Effector memory CD4-positive, alpha-beta T cell (primary cell): ENCODE measurements around the gene PDXDC1.
"Not testable (repeated sequence)": the region's sequence is repeated elsewhere in the genome, so short reads cannot be mapped to it uniquely, and the experiment has no call there.

Experiments
- DNase-seq, 3 donors: peaks; one replicate each; pipeline ENCODE4 v3.0.0-alpha.2; 2020
- H3K27ac ChIP-seq: 2 replicates; pipeline ENCODE4 v1.7.0; 2013; ENCODE audit warnings: mild to moderate bottlenecking, low read length, moderate library complexity; ENCODE audit not compliant: insufficient read depth, poor library complexity, severe bottlenecking
- H3K27me3 ChIP-seq: replicated peaks from 2 replicates; pipeline ENCODE4 v1.7.0; 2013; ENCODE audit warnings: mild to moderate bottlenecking, low read length; ENCODE audit not compliant: insufficient read depth, control insufficient read depth, poor library complexity, severe bottlenecking
- H3K36me3 ChIP-seq: 2 replicates; pipeline ENCODE4 v1.7.0; 2013; ENCODE audit warnings: mild to moderate bottlenecking, low read length, moderate library complexity; ENCODE audit not compliant: control insufficient read depth, insufficient read depth
- H3K4me1 ChIP-seq: 2 replicates; pipeline ENCODE4 v1.7.0; 2013; ENCODE audit warnings: low read length, mild to moderate bottlenecking; ENCODE audit not compliant: control insufficient read depth, insufficient read depth, poor library complexity, severe bottlenecking
- H3K4me3 ChIP-seq: 2 replicates; pipeline ENCODE4 v1.7.0; 2013; ENCODE audit warnings: low read length, low read depth, mild to moderate bottlenecking; ENCODE audit not compliant: insufficient read depth, poor library complexity, severe bottlenecking
- H3K9me3 ChIP-seq: 2 replicates; pipeline ENCODE4 v1.7.0; 2013; ENCODE audit warnings: mild to moderate bottlenecking, low read length, moderate library complexity; ENCODE audit not compliant: control insufficient read depth

The PDXDC1 gene

GRCh38 chr16:14989291-14990281 lies 14.8 kb downstream of the PDXDC1 start:
- H3K9me3 ChIP-seq, DNase-seq, H3K4me3 ChIP-seq, H3K36me3 ChIP-seq, H3K4me1 ChIP-seq, H3K27ac ChIP-seq, H3K27me3 ChIP-seq: not testable (repeated sequence)

- not testable (repeated sequence) for H3K36me3 ChIP-seq, H3K4me3 ChIP-seq, H3K4me1 ChIP-seq, H3K27ac ChIP-seq, H3K27me3 ChIP-seq, H3K9me3 ChIP-seq, DNase-seq
Observed at GRCh38 chr16:14993277-14994151, 18.7 kb downstream of the PDXDC1 start.

GRCh38 chr16:14996702-14997101 lies 21.9 kb downstream of the PDXDC1 start:
- not testable (repeated sequence) for H3K27ac ChIP-seq, H3K4me3 ChIP-seq, H3K9me3 ChIP-seq, H3K36me3 ChIP-seq, H3K4me1 ChIP-seq, H3K27me3 ChIP-seq, DNase-seq

- not testable (repeated sequence) for H3K4me3 ChIP-seq, H3K27ac ChIP-seq, H3K36me3 ChIP-seq, DNase-seq, H3K9me3 ChIP-seq, H3K4me1 ChIP-seq, H3K27me3 ChIP-seq
Observed at GRCh38 chr16:14998300-14998699, 23.5 kb downstream of the PDXDC1 start.

- H3K27ac ChIP-seq, H3K4me3 ChIP-seq, H3K4me1 ChIP-seq, H3K36me3 ChIP-seq, H3K9me3 ChIP-seq, H3K27me3 ChIP-seq, DNase-seq: not testable (repeated sequence)
Observed at GRCh38 chr16:14999845-15000244, 25.0 kb downstream of the PDXDC1 start.

GRCh38 chr16:15002448-15002847 lies 27.6 kb downstream of the PDXDC1 start:
- peaks cover 16% of the 10 kb centered on the region for H3K36me3 ChIP-seq
- not testable (repeated sequence) for DNase-seq, H3K27me3 ChIP-seq, H3K9me3 ChIP-seq, H3K4me3 ChIP-seq, H3K4me1 ChIP-seq, H3K27ac ChIP-seq

GRCh38 chr16:15005357-15006132 lies 30.7 kb downstream of the PDXDC1 start:
- not testable (repeated sequence) for H3K27me3 ChIP-seq, H3K27ac ChIP-seq, H3K4me3 ChIP-seq, H3K4me1 ChIP-seq, DNase-seq, H3K9me3 ChIP-seq
- H3K36me3 ChIP-seq, result peaks cover 12% of the 10 kb centered on the region

GRCh38 chr16:15008647-15009046 lies 33.8 kb downstream of the PDXDC1 start:
- H3K27me3 ChIP-seq, H3K9me3 ChIP-seq, H3K27ac ChIP-seq, H3K4me1 ChIP-seq, DNase-seq, H3K4me3 ChIP-seq: not testable (repeated sequence)
- peaks cover 19% of the 10 kb centered on the region for H3K36me3 ChIP-seq

GRCh38 chr16:15012941-15013340 lies 38.1 kb downstream of the PDXDC1 start:
- peaks cover 19% of the 10 kb centered on the region for H3K36me3 ChIP-seq
- not testable (repeated sequence) for H3K27ac ChIP-seq, H3K27me3 ChIP-seq, H3K4me3 ChIP-seq, H3K9me3 ChIP-seq, H3K4me1 ChIP-seq, DNase-seq
